CD4-positive, alpha-beta T cell treated with Interleukin-21 for 1 hour (primary cell): Measurements from ENCODE around the gene SMCR8.
"Not testable (repeated sequence)": the region's sequence is repeated elsewhere in the genome, so short reads cannot be mapped to it uniquely, and the experiment has no call there.

Experiments
- DNase-seq: peaks from one replicate; pipeline ENCODE4 v3.0.0-alpha.2; 2020

The SMCR8 gene

GRCh38 chr17:18314731-18315561 is at the start of gene SMCR8, which contains the start of gene TOP3A:
Gene SMCR8, plus strand, starts transcription at chr17:18315293. Its CDS starts 497 bp downstream, at chr17:18315790.
Gene TOP3A, minus strand, starts transcription at chr17:18314994. Its CDS starts 216 bp downstream, at chr17:18314778.
- DNase-seq, result peak; percentile 98

- no peak for DNase-seq
Observed at GRCh38 chr17:18267366-18267765, 47.7 kb upstream of the SMCR8 start.

- DNase-seq, result no peak
Observed at GRCh38 chr17:18267927-18268711, 47.0 kb upstream of the SMCR8 start.

GRCh38 chr17:18270046-18270931 is 44.8 kb upstream of the SMCR8 start:
- no peak for DNase-seq

GRCh38 chr17:18277076-18277475 is 38.0 kb upstream of the SMCR8 start:
- DNase-seq, result no peak

- no peak for DNase-seq
Observed at GRCh38 chr17:18278867-18279266, 36.2 kb upstream of the SMCR8 start.

GRCh38 chr17:18280249-18280648 is 34.8 kb upstream of the SMCR8 start:
- DNase-seq, result no peak

GRCh38 chr17:18280766-18281371 is 34.2 kb upstream of the SMCR8 start:
- DNase-seq, result no peak

- no peak for DNase-seq
Observed at GRCh38 chr17:18281788-18282187, 33.3 kb upstream of the SMCR8 start.

GRCh38 chr17:18285296-18285695 is 29.8 kb upstream of the SMCR8 start:
- no peak for DNase-seq

- no peak for DNase-seq
Observed at GRCh38 chr17:18291718-18292540, 23.2 kb upstream of the SMCR8 start.

- DNase-seq, result not testable (repeated sequence)
Observed at GRCh38 chr17:18298061-18298460, 17.0 kb upstream of the SMCR8 start.

- DNase-seq, result no peak
Observed at GRCh38 chr17:18300725-18301480, 14.2 kb upstream of the SMCR8 start.

- DNase-seq, result not testable (repeated sequence)
Observed at GRCh38 chr17:18303206-18303605, 11.9 kb upstream of the SMCR8 start.

- no peak for DNase-seq
Observed at GRCh38 chr17:18309202-18309601, 5.9 kb upstream of the SMCR8 start.

GRCh38 chr17:18314059-18314730 is 898 bp upstream of the SMCR8 start:
- no peak for DNase-seq

GRCh38 chr17:18315562-18315922 is 449 bp downstream of the SMCR8 start:
- DNase-seq, result peak; percentile 58

- no peak for DNase-seq
Observed at GRCh38 chr17:18315961-18316360, 868 bp downstream of the SMCR8 start.

- DNase-seq, result no peak
Observed at GRCh38 chr17:18318117-18318516, 3.0 kb downstream of the SMCR8 start.

GRCh38 chr17:18318771-18319450 is 3.8 kb downstream of the SMCR8 start:
- DNase-seq, result no peak
